Adrenal gland (tissue), 12 donors: Measurements from ENCODE around the gene MBNL1. TPM values are rescaled to one million over a fixed set of nuclear protein-coding genes. Genes with fewer than 3 reads are reported as not detected.

Source experiments
- DNase-seq, 7 donors: peaks; one replicate each; pipeline ENCODE4 v3.0.0-alpha.2; 2019 to 2020
- H3K27ac ChIP-seq, 5 donors: fragments of 200-600 bp; sonication (generic) in 4 of 5; 1 replicate in 3 of 5; 2 replicates in 2 of 5; pipeline versions ENCODE4 v1.5.1 to v1.8.0; 2016 to 2020; ENCODE audit warnings: mild to moderate bottlenecking in 1 of 5
- H3K27me3 ChIP-seq: fragments of 200-600 bp; 2 replicates; pipeline ENCODE4 v1.8.0; 2021
- H3K36me3 ChIP-seq, 2 donors: fragments of 200-600 bp; replicated peaks in 1 of 2; 1 replicate in 1 of 2; 2 replicates in 1 of 2; pipeline versions ENCODE4 v1.5.1 to v1.8.0; 2018 to 2022
- H3K4me1 ChIP-seq, 2 donors: fragments of 200-600 bp; replicated peaks in 1 of 2; 1 replicate in 1 of 2; 2 replicates in 1 of 2; pipeline versions ENCODE4 v1.5.1 to v1.8.0; 2018 to 2021
- H3K4me3 ChIP-seq, 4 donors: fragments of 200-600 bp; sonication (generic) in 3 of 4; one replicate each; pipeline ENCODE4 v1.5.1; 2016 to 2018
- H3K9me3 ChIP-seq, 3 donors: fragments of 200-600 bp; sonication (generic) in 1 of 3; replicated peaks in 1 of 3; 1 replicate in 2 of 3; 2 replicates in 1 of 3; pipeline versions ENCODE4 v1.5.1 to v1.8.0; 2016 to 2021
- POLR2A ChIP-seq, 2 donors: fragments of 450-650 bp; IDR thresholded peaks; one replicate each; pipeline ENCODE4 v1.6.1; 2017; ENCODE audit warnings: antibody characterized with exemption in 2 of 2, mild to moderate bottlenecking in 2 of 2, moderate library complexity in 1 of 2
- WGBS, 4 donors: extraction: QIAGEN DNeasy Blood & Tissue Kit in 2 of 4; methylation state at CpG; one replicate each; pipeline versions ENCODE4 v1.1.5 to v1.1.7; 2013 to 2017; 5-methylcytosine and 5-hydroxymethylcytosine counted together
- intact Hi-C, 2 donors: fragments of 100-400 bp; cut with DNase I; formaldehyde crosslinking; loops; one replicate each; pipeline versions ENCODE4 v1.14.1 to v1.15.0; 2022 to 2023
- polyA plus RNA-seq, 3 donors: library from polyadenylated mRNA; stranded (reverse); fragments of 200-250 nt in 2 of 3; fragments of 350-450 nt in 1 of 3; fragmentation: Illumina TruSeq in 1 of 3; extraction: RNeasy Lipid Tissue Mini Kit (QIAGEN cat#74804) in 1 of 3; gene quantifications; one replicate each; pipeline ENCODE4 v1.2.3, GENCODE V29; 2013 to 2014
- total RNA-seq, 9 donors: library from RNA; depleted of rRNA in 4 of 9; stranded (reverse); fragments of >200 nt in 4 of 9; fragments of 120-200 nt in 1 of 9; fragmentation: NEBNext Ultra II Directional in 1 of 9; extraction: Animal tissue kit (Norgen Biotek cat#: 25700) in 1 of 9; gene quantifications; one replicate each; pipeline versions ENCODE4 v1.1.0 to v1.2.4, GENCODE V29; 2013 to 2023
- TF ChIP-seq, protein P1 (sequence below), 6 experiments: fragments of 450-650 bp in 4 of 6; fragments of 200-600 bp in 2 of 6; sonication (generic) in 1 of 6; IDR thresholded peaks; 1 replicate in 5 of 6; 2 replicates in 1 of 6; pipeline versions ENCODE4 v1.5.1 to v1.8.0; 2016 to 2021; ENCODE audit warnings: antibody characterized with exemption in 6 of 6, mild to moderate bottlenecking in 2 of 6, moderate library complexity in 1 of 6
- donor health status: healthy with polysubstance abuse.
- donor health status: Bipolar disorder and iron deficiency.
- donor health status: DM: yes; HTN: yes; CAD: no.
- donor health status: DM: no; HTN: no; CAD: no.
- donor health status: DM: no; HTN: no; CAD: no.
- donor health status: DM: yes; HTN: yes; CAD: no.

The MBNL1 gene
- total and polyA plus RNA-seq, 12 donors = 30.6 to 252 (median 122) TPM

DNA sequence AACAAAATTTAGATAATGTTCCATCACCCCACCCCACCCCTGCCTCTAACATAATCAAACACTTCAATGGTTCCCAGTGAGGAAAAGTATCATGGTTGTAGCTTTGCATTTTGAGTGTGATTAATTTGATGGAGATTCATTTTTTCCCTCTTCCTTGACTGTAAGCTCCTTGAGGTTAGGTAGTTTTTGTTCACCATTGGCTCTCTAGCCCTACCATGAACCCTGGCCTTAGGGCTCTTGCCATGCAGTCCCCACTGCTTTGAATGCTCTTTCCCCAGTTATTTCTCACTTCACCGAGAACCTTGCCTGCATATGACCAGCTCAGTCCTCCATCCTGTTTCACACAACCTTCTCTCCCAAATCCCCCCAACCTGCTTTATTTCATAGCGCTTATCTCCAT, 5.0 kb upstream of the MBNL1 start:
- Histone ChIP-seq H3K9me3 (no peaks in the 10 kb centered on the region), H3K4me1 (peaks cover 16 to 34% of the 10 kb centered on the region in 2 donors), H3K27me3 (no peaks in the 10 kb centered on the region), H3K4me3 (no peak overlapping the region), H3K27ac (no peak overlapping the region), H3K36me3 (no peaks in the 10 kb centered on the region)
- intact Hi-C loops = no loop called here
- TF ChIP-seq, protein P1, sequence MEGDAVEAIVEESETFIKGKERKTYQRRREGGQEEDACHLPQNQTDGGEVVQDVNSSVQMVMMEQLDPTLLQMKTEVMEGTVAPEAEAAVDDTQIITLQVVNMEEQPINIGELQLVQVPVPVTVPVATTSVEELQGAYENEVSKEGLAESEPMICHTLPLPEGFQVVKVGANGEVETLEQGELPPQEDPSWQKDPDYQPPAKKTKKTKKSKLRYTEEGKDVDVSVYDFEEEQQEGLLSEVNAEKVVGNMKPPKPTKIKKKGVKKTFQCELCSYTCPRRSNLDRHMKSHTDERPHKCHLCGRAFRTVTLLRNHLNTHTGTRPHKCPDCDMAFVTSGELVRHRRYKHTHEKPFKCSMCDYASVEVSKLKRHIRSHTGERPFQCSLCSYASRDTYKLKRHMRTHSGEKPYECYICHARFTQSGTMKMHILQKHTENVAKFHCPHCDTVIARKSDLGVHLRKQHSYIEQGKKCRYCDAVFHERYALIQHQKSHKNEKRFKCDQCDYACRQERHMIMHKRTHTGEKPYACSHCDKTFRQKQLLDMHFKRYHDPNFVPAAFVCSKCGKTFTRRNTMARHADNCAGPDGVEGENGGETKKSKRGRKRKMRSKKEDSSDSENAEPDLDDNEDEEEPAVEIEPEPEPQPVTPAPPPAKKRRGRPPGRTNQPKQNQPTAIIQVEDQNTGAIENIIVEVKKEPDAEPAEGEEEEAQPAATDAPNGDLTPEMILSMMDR (IDR thresholded peaks at IDR 0.05) = no peak
- WGBS, 4 donors = 50 to 100% (median 84%) methylated on average over 2 of the region's 2 CpGs
- no peak for DNase-seq

DNA sequence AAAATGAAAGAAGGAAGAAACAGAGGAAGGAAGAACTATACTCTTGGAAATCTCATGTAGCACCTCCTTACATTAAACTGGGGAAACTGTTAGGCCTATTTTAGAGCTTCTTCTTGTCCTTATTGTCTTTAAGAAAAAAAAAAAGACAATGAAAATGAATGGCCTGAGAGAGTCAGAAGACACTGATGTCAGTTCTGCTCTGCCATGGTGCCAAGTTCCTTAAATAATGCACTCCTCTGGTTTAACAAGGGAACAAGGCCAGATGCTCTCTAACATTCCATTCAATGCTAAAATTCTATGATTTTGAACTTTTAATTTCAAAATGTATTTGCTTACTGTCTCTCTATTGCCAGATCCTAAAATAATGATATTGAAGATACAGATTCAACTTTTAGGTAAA, 4.4 kb upstream of the MBNL1 start:
- intact Hi-C loops = no loop called here
- peaks cover 9 to 28% of the 10 kb centered on the region in 2 donors for H3K4me1 ChIP-seq
- no peak for TF ChIP-seq POLR2A (IDR thresholded peaks at IDR 0.05)
- TF ChIP-seq, protein P1 (IDR thresholded peaks at IDR 0.05) = no peak

DNA sequence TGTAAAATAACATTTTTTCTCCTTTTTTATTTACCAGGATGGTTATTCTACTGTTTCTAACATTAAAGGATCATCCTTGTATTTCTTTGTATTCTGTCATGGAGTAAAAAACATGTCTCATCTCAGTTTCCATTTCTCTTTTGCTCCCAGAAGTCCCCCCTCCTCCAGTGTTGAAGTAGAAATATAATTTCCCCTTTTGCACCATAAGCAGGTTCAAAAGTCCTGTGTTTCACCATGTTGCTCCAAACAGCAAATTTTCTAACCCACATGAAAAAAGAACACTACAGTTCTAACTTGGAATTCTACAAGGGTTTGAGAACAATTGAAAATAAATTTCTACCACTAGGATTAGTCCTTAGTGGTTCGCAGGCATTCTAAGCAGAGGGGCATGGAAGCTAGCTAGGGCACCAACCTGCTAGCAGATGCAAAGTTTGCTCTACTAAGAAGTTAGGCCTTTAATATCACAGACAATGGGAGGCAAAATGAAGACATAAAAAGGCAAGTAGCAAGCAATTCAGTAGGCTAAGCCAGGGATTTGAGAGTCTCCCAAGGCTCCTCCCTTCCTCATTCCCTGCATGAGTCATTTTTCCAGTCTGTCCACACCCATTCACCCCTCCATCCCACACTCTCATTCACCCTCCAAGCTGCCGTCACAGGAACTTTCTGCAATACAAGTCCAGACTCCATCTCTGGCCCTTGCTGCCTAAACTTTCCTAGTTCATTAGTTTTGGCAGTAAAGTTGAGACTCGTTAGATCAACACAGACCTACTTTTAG, 2.3 kb upstream of the MBNL1 start:
- peak; percentile 49 to 87 (median 85) for DNase-seq
- Histone ChIP-seq H3K4me1 (peaks cover 9 to 30% of the 10 kb centered on the region in 2 donors), H3K27ac (peak overlapping the region; percentile 29 to 98 (median 49)), H3K27me3 (no peaks in the 10 kb centered on the region), H3K36me3 (no peaks in the 10 kb centered on the region), H3K9me3 (no peaks in the 10 kb centered on the region), H3K4me3 (no peak overlapping the region)
- TF ChIP-seq, protein P1 (IDR thresholded peaks at IDR 0.05) = peak in 4 of 6 experiments; percentile 10 to 17 (median 13)
- TF ChIP-seq POLR2A (IDR thresholded peaks at IDR 0.05) = peak in 1 of 2 donors; percentile 39
- intact Hi-C loops = no loop called here
- 58 to 68% (median 62%) methylated on average over 3 of the region's 3 CpGs for WGBS, 4 donors

More for the DNA sequence above, 4.4 kb upstream of the MBNL1 start:
- H3K36me3 ChIP-seq = no peaks in the 10 kb centered on the region
- no peak overlapping the region for H3K27ac ChIP-seq
- no peaks in the 10 kb centered on the region for H3K27me3 ChIP-seq
- H3K9me3 ChIP-seq = no peaks in the 10 kb centered on the region
- H3K4me3 ChIP-seq = no peak overlapping the region
- DNase-seq = peak in 1 of 7 donors; percentile 13

DNA sequence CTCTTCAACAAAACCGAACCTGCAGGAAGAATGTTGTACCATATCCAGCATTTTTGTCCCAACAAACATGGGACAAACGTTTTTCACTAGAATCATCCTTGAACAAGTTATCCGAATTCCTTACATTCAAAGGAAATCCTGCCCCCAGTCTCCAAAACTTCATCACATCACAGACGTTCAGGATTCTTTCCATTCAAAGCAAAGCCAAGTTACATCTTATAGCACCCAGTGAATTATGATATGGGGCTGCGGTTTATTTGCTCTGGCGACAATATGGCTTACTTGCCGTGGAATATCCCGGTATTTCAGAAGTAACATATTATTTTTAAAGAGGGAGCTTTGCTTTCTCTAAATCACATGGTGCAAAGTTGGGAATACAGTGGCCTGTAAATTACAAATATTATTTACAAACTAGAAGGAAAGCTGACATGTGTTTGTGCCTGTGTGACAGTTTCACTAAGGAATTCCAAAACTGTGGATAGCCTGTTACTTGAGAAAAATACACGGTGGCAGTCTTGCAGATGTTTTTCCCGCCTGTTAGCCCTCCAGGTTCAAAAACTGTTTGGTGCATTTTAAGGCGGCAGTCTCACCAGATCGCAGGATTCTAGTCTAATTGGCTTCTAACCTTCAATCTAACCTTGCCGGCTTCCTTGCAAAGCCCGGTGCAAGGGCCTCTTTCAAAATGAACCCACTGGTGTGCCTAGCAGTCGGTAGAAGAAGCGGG, 736 bp upstream of the MBNL1 start:
- intact Hi-C loops = no loop called here
- Histone ChIP-seq H3K9me3 (no peaks in the 10 kb centered on the region), H3K27me3 (no peaks in the 10 kb centered on the region), H3K4me1 (peaks cover 9 to 45% of the 10 kb centered on the region in 2 donors), H3K36me3 (no peaks in the 10 kb centered on the region), H3K4me3 (peak overlapping the region; percentile 34 to 93 (median 78)), H3K27ac (peak overlapping the region; percentile 81 to 98 (median 96))
- WGBS, 4 donors = 11 to 20% (median 13%) methylated on average over 14 to 16 of the region's 16 CpGs
- no peak for DNase-seq
- TF ChIP-seq, protein P1 (IDR thresholded peaks at IDR 0.05) = no peak
- TF ChIP-seq POLR2A (IDR thresholded peaks at IDR 0.05) = no peak
